GM23338 (cell line): ENCODE results near the gene ERC2. TPM values are rescaled to one million over a fixed set of nuclear protein-coding genes. Genes with fewer than 3 reads are reported as not detected.
A peak's percentile ranks its signal among the peaks of the same experiment; 100 is the strongest.

Source experiments
- ATAC-seq: fragments of 200-7000 bp; cut with Tn5 transposase; 3 replicates; pipeline ENCODE4 v1.9.1; 2020
- DNase-seq: peaks from one replicate; pipeline ENCODE4 v3.0.0-alpha.2; 2015; ENCODE audit warnings: low spot score
- H2AFZ ChIP-seq: fragments of 200-600 bp; sonication (generic); 2 replicates; pipeline ENCODE4 v1.8.0; 2016; ENCODE audit warnings: antibody characterized with exemption, mild to moderate bottlenecking, moderate library complexity
- H3F3A ChIP-seq: fragments of 200-600 bp; sonication (generic); replicated peaks from 2 replicates; pipeline ENCODE4 v1.8.0; 2017; ENCODE audit warnings: antibody characterized with exemption, mixed run types, low read depth
- H3K27ac ChIP-seq: fragments of 200-600 bp; sonication (generic); 2 replicates; pipeline ENCODE4 v1.6.1; 2016; ENCODE audit warnings: low read depth
- H3K27me3 ChIP-seq: fragments of 200-600 bp; sonication (generic); 2 replicates; pipeline ENCODE4 v1.8.0; 2016; ENCODE audit warnings: mild to moderate bottlenecking, mixed run types, moderate library complexity; ENCODE audit not compliant: insufficient read depth
- H3K36me3 ChIP-seq: fragments of 200-600 bp; sonication (generic); 2 replicates; pipeline ENCODE4 v1.8.0; 2016; ENCODE audit warnings: mild to moderate bottlenecking; ENCODE audit not compliant: insufficient read depth
- H3K4me1 ChIP-seq: fragments of 200-600 bp; sonication (generic); 2 replicates; pipeline ENCODE4 v1.8.0; 2016; ENCODE audit warnings: mild to moderate bottlenecking, moderate library complexity; ENCODE audit not compliant: insufficient read depth
- H3K4me2 ChIP-seq: fragments of 200-600 bp; sonication (generic); 2 replicates; pipeline ENCODE4 v1.7.1; 2017; ENCODE audit warnings: mixed run types
- H3K4me3 ChIP-seq: fragments of 200-600 bp; sonication (generic); 2 replicates; pipeline ENCODE4 v1.6.1; 2016; ENCODE audit warnings: mixed run types
- H3K79me2 ChIP-seq: fragments of 200-600 bp; sonication (generic); replicated peaks from 2 replicates; pipeline ENCODE4 v1.8.0; 2017; ENCODE audit warnings: mild to moderate bottlenecking; ENCODE audit not compliant: insufficient read depth
- H3K9me2 ChIP-seq: fragments of 200-600 bp; sonication (generic); 2 replicates; pipeline ENCODE4 v1.8.0; 2017; ENCODE audit not compliant: insufficient read depth
- H4K20me1 ChIP-seq: fragments of 200-600 bp; sonication (generic); replicated peaks from 2 replicates; pipeline ENCODE4 v1.8.0; 2017; ENCODE audit warnings: mild to moderate bottlenecking; ENCODE audit not compliant: insufficient read depth
- H3K27ac Mint-ChIP-seq: 2 replicates; pipeline ENCODE4 v1.8.0; 2020; ENCODE audit warnings: inconsistent platforms, mild to moderate bottlenecking, moderate library complexity, mixed read lengths
- H3K27me3 Mint-ChIP-seq: 3 replicates; pipeline ENCODE4 v1.8.0; 2022; ENCODE audit warnings: low read depth, mild to moderate bottlenecking, moderate library complexity, mixed read lengths, inconsistent platforms; ENCODE audit not compliant: insufficient read depth, poor library complexity
- H3K36me3 Mint-ChIP-seq: 3 replicates; pipeline ENCODE4 v1.8.0; 2021; ENCODE audit warnings: low read depth, mild to moderate bottlenecking, inconsistent platforms, moderate library complexity, mixed read lengths
- H3K4me1 Mint-ChIP-seq: 3 replicates; pipeline ENCODE4 v1.8.0; 2020; ENCODE audit warnings: mild to moderate bottlenecking, inconsistent platforms, mixed read lengths
- H3K4me3 Mint-ChIP-seq: 3 replicates; pipeline ENCODE4 v1.8.0; 2021; ENCODE audit warnings: moderate library complexity, mild to moderate bottlenecking, inconsistent platforms, mixed read lengths
- H3K9me3 Mint-ChIP-seq: 3 replicates; pipeline ENCODE4 v1.8.0; 2020; ENCODE audit warnings: moderate library complexity, mild to moderate bottlenecking, inconsistent platforms, mixed read lengths
- CREB1 ChIP-seq: fragments of 250-450 bp; sonication (Bioruptor Pico); IDR thresholded peaks from 2 replicates; pipeline ENCODE4 v1.5.0; 2020; ENCODE audit warnings: low read depth, mild to moderate bottlenecking, moderate library complexity
- CTCF ChIP-seq, 2 experiments: fragments of 200-600 bp in 1 of 2; sonication (generic) in 1 of 2; conservative IDR thresholded peaks; 2 replicates each; pipeline versions ENCODE4 v1.5.1 to v1.6.1; 2016 to 2017; ENCODE audit warnings: antibody characterized with exemption in 2 of 2, low read depth in 2 of 2, mild to moderate bottlenecking in 2 of 2, moderate library complexity in 1 of 2
- ETS1 ChIP-seq: IDR thresholded peaks from 2 replicates; pipeline ENCODE4 v1.6.1; 2016; ENCODE audit warnings: antibody characterized with exemption
- EZH2 ChIP-seq: fragments of 200-600 bp; sonication (generic); IDR thresholded peaks from one replicate; pipeline ENCODE4 v1.8.0; 2017; ENCODE audit warnings: antibody characterized with exemption, mild to moderate bottlenecking, low read depth; ENCODE audit not compliant: unreplicated experiment
- EZH2phosphoT487 ChIP-seq: fragments of 200-600 bp; sonication (generic); IDR thresholded peaks from one replicate; pipeline ENCODE4 v1.8.1; 2018; ENCODE audit warnings: antibody characterized with exemption; ENCODE audit not compliant: unreplicated experiment
- JUNB ChIP-seq: IDR thresholded peaks from one replicate; pipeline ENCODE4 v1.6.1; 2016; ENCODE audit warnings: antibody characterized with exemption; ENCODE audit not compliant: unreplicated experiment
- NANOG ChIP-seq: IDR thresholded peaks from 2 replicates; pipeline ENCODE4 v1.6.1; 2016; ENCODE audit warnings: antibody characterized with exemption, borderline replicate concordance
- POLR2AphosphoS5 ChIP-seq: IDR thresholded peaks from 2 replicates; pipeline ENCODE4 v1.6.1; 2016; ENCODE audit warnings: antibody characterized with exemption, low read depth
- STAT1 ChIP-seq: IDR thresholded peaks from one replicate; pipeline ENCODE4 v1.6.1; 2016; ENCODE audit warnings: antibody characterized with exemption; ENCODE audit not compliant: unreplicated experiment
- ZNF114 ChIP-seq: fragments of 250-450 bp; sonication (Bioruptor Pico); IDR thresholded peaks from 2 replicates; pipeline ENCODE4 v1.5.0; 2020; ENCODE audit warnings: mild to moderate bottlenecking, moderate library complexity
- ZNF462 ChIP-seq: fragments of 250-450 bp; sonication (Bioruptor Pico); IDR thresholded peaks from 2 replicates; pipeline ENCODE4 v1.5.0; 2020; ENCODE audit warnings: mild to moderate bottlenecking, moderate library complexity
- polyA plus RNA-seq: library from polyadenylated mRNA; unstranded; fragments of >200 nt; fragmentation: Nextera tagmentation; extraction: Ambion mirVana; gene quantifications from 2 replicates; pipeline ENCODE4 v1.2.1, GENCODE V29; 2016
- total RNA-seq: library from RNA; depleted of rRNA; stranded (reverse); fragments of >200 nt; shearing (Covaris generic); gene quantifications from 2 replicates; pipeline ENCODE4 v1.2.3, GENCODE V29; 2014

Gene ERC2
- total and polyA plus RNA-seq, 2 experiments from 2014 or later, result 11.8 to 13.7 TPM

GRCh38 chr3:55474213-55474632 lies 994.0 kb downstream of the ERC2 start:
- no peaks in the 10 kb centered on the region for H3K79me2 ChIP-seq
- peak; percentile 86 for ATAC-seq
- Mint-ChIP-seq H3K36me3 (no peaks in the 10 kb centered on the region), H3K4me3 (peak overlapping the region; percentile 76), H3K27me3 (peaks cover 32% of the 10 kb centered on the region), H3K9me3 (no peaks in the 10 kb centered on the region; the same call in 2 of the 3 replicates), H3K27ac (no peak overlapping the region), H3K4me1 (peaks cover 12% of the 10 kb centered on the region)
- no peak for TF ChIP-seq JUNB
- peak; percentile 39 for TF ChIP-seq EZH2phosphoT487
- TF ChIP-seq POLR2AphosphoS5, result no peak
- TF ChIP-seq CREB1 (CRISPR knock-in tag), result no peak
- TF ChIP-seq STAT1, result no peak
- no peak for TF ChIP-seq ZNF114 (CRISPR knock-in tag)
- TF ChIP-seq ETS1, result no peak
- TF ChIP-seq EZH2, result peak; percentile 30
- H3F3A ChIP-seq, result no peaks in the 10 kb centered on the region
- peak overlapping the region; percentile 95 for H2AFZ ChIP-seq
- no peak overlapping the region for H3K27ac ChIP-seq
- H3K36me3 ChIP-seq, result no peaks in the 10 kb centered on the region
- H3K4me3 ChIP-seq, result peak overlapping the region; percentile 67
- H4K20me1 ChIP-seq, result no peaks in the 10 kb centered on the region
- H3K9me2 ChIP-seq, result no peaks in the 10 kb centered on the region
- H3K4me2 ChIP-seq, result peak overlapping the region; percentile 88
- H3K27me3 ChIP-seq, result peaks cover 74% of the 10 kb centered on the region
- peak; percentile 72 for DNase-seq
- H3K4me1 ChIP-seq, result peaks cover 20% of the 10 kb centered on the region

- Mint-ChIP-seq H3K27me3 (peaks cover 28% of the 10 kb centered on the region), H3K36me3 (no peaks in the 10 kb centered on the region), H3K9me3 (no peaks in the 10 kb centered on the region; the same call in 2 of the 3 replicates), H3K4me1 (peaks cover 15% of the 10 kb centered on the region), H3K4me3 (peak overlapping the region; percentile 76), H3K27ac (no peak overlapping the region)
- Histone ChIP-seq H3K27me3 (peaks cover 69% of the 10 kb centered on the region), H3K4me1 (peaks cover 24% of the 10 kb centered on the region), H4K20me1 (no peaks in the 10 kb centered on the region), H3K27ac (no peak overlapping the region), H3K4me3 (peak overlapping the region; percentile 67), H3K36me3 (no peaks in the 10 kb centered on the region), H3K9me2 (no peaks in the 10 kb centered on the region), H2AFZ (peak overlapping the region; percentile 95), H3K79me2 (no peaks in the 10 kb centered on the region), H3F3A (no peaks in the 10 kb centered on the region), H3K4me2 (peak overlapping the region; percentile 88)
- ATAC-seq (peak; percentile 46), DNase-seq (peak; percentile 16)
- TF ChIP-seq NANOG, result no peak
- TF ChIP-seq ZNF462, result no peak
- no peak for TF ChIP-seq CTCF (conservative IDR thresholded peaks at IDR 0.05; ENCODE audit: low read depth in 2 of 2)
Observed at GRCh38 chr3:55473788-55474187, 994.5 kb downstream of the ERC2 start.
